ENCODE measurements around the gene LSG1. TPM values are rescaled to one million over a fixed set of nuclear protein-coding genes. Genes with fewer than 3 reads are reported as not detected.

The LSG1 gene
- total and polyA plus RNA-seq, 4 donors, result 8.8 to 31.3 (median 24.9) TPM

DNA sequence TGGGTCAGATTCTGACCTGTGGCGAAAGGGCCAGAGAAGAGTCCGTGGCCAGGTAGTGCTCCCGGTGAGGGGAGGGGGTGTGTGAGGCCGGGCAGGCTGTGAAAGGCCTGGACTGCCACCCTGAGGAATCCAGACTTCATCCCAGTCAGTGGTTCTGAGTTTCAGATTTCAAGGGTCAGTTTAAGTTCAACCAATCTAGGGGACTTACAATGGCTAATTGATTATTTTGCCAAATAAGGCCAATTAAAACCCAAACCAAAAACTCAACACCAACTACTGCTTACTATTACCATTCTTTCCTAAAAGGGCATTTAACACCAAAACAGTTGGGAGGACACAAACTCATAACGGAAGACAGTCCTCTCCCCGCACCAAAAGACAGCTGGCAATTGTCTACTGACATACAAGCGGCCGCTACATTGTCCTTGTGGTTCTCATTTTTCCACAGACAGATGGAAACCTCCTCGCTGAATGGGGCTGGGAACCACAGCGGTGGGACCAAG lies 69.3 kb downstream of the LSG1 start:
- WGBS, 2 donors, result 84 to 86% methylated on average over 10 of the region's 10 CpGs
- Histone ChIP-seq H3K4me3 (ENCODE audit: low read length in 2 of 2) (no peak overlapping the region), H3K36me3 (ENCODE audit: control insufficient read depth in 1 of 2, insufficient read depth in 2 of 2, low read length in 1 of 2) (no peaks in the 10 kb centered on the region), H3K27me3 (ENCODE audit: control insufficient read depth in 1 of 2, insufficient read depth in 2 of 2, low read length in 1 of 2) (no peaks in the 10 kb centered on the region), H3K27ac (ENCODE audit: low read depth in 1 of 2, low read length in 2 of 2) (no peak overlapping the region), H3K4me1 (ENCODE audit: control insufficient read depth in 1 of 2, insufficient read depth in 2 of 2, low read length in 2 of 2) (no peaks in the 10 kb centered on the region), H3K9me3 (ENCODE audit: control insufficient read depth, low read length) (no peaks in the 10 kb centered on the region)
- intact Hi-C loops (cut with DNase I), result no loop called here
- ATAC-seq (ENCODE audit: low FRiP score) (no peak), DNase-seq (no peak)

DNA sequence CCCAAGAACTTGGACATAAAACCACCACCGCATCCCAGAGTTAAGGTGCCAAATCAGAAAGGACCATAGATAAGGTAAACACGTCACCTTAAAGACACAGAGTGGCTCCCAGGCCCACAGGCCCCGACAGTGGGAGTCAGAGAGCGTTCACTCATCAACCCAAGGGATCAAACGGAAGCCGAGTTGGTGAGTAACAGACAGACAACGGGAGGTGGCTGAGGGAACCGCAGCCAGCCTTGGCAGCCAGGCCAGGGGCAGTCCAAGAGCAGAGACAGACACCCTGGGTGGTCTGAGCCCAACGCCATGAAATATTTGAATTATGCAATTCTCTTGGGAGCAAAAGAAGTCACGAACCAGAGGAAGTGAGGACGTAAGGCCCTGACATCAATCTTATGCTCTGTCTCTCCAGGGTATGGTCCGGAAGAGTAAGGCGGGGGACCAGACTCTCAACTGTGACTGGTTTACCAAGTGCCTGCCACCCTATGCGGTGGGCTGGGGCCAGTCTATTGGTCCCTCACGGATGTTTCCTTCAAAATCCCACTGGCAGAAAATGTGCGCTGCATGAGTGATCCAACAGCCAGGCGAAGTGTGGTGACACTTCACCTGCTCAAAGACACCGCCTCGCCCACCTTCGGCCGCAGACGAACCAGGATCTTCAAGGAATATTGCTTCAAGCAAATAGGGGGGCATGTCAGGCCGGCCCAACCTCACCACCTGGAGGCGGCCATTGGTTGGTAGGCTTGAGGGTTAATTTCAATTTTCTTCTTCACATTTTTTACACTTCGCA lies 73.0 kb downstream of the LSG1 start:
- H3K27me3 ChIP-seq (ENCODE audit: control insufficient read depth in 1 of 2, insufficient read depth in 2 of 2, low read length in 1 of 2), result no peaks in the 10 kb centered on the region
- DNase-seq (no peak), ATAC-seq (ENCODE audit: low FRiP score) (no peak)
- 85 to 88% methylated on average over 25 of the region's 25 CpGs for WGBS, 2 donors
- H3K27ac ChIP-seq (ENCODE audit: low read depth in 1 of 2, low read length in 2 of 2), result no peak overlapping the region
- no peak overlapping the region for H3K4me3 ChIP-seq (ENCODE audit: low read length in 2 of 2)
- intact Hi-C loops (cut with DNase I), result no loop called here
- no peaks in the 10 kb centered on the region for H3K9me3 ChIP-seq (ENCODE audit: control insufficient read depth, low read length)
- no peaks in the 10 kb centered on the region for H3K4me1 ChIP-seq (ENCODE audit: control insufficient read depth in 1 of 2, insufficient read depth in 2 of 2, low read length in 2 of 2)
- H3K36me3 ChIP-seq (ENCODE audit: control insufficient read depth in 1 of 2, insufficient read depth in 2 of 2, low read length in 1 of 2), result no peaks in the 10 kb centered on the region

GRCh38 chr3:194596906-194597305 lies 75.1 kb downstream of the LSG1 start:
- 60 to 67% methylated on average over 5 of the region's 5 CpGs for WGBS, 2 donors
- Histone ChIP-seq H3K4me1 (ENCODE audit: control insufficient read depth in 1 of 2, insufficient read depth in 2 of 2, low read length in 2 of 2) (no peaks in the 10 kb centered on the region), H3K27ac (ENCODE audit: low read depth in 1 of 2, low read length in 2 of 2) (no peak overlapping the region), H3K9me3 (ENCODE audit: control insufficient read depth, low read length) (no peaks in the 10 kb centered on the region), H3K36me3 (ENCODE audit: control insufficient read depth in 1 of 2, insufficient read depth in 2 of 2, low read length in 1 of 2) (no peaks in the 10 kb centered on the region), H3K27me3 (ENCODE audit: control insufficient read depth in 1 of 2, insufficient read depth in 2 of 2, low read length in 1 of 2) (no peaks in the 10 kb centered on the region), H3K4me3 (ENCODE audit: low read length in 2 of 2) (no peak overlapping the region)
- intact Hi-C loops (cut with DNase I), result no loop called here
- no peak for ATAC-seq (ENCODE audit: low FRiP score)
- DNase-seq, result no peak

DNA sequence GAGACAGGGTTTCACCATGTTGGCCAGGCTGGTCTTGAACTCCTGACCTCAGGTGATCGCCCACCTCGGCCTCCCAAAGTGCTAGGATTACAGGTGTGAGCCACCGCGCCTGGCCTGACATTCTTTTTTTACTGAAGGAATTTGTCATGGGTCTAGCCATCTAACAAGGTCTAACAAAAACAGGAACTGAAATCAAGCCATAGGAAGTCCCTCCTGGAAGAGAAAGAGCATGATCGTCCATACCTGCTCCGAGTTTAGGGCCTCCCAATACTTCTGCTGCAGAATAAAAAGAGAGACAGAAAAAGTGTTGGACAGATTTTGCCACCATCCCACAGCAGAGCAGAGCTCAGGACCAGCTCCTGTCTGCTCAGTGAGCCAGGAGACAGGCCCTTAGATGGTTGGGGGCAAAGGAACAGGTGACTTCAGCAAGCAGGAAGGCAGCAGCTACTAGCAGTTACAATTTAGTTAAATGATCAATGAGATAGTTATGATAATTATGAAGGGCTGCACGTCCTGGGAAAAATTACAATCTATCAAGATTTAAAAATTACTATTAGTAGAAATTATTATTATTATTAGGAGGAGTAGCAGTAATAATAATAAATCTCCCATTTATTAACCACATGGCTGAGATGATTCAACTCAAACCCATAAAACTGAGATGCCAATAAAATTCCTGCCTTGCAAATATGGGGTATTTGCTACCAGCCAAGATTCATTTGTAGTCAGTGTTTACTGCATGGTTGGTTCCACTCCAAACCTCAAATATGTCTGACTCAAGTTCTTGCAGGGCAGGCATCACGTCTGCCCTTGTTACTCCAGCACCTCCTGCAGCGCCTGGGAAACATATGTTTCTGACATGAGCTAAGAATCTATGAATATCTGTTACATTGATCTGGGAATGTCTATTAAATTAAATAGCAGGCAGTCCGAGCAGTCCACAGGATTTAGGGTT lies 78.9 kb downstream of the LSG1 start:
- Histone ChIP-seq H3K4me3 (ENCODE audit: low read length in 2 of 2) (no peak overlapping the region), H3K27me3 (ENCODE audit: control insufficient read depth in 1 of 2, insufficient read depth in 2 of 2, low read length in 1 of 2) (no peaks in the 10 kb centered on the region), H3K4me1 (ENCODE audit: control insufficient read depth in 1 of 2, insufficient read depth in 2 of 2, low read length in 2 of 2) (no peaks in the 10 kb centered on the region), H3K36me3 (ENCODE audit: control insufficient read depth in 1 of 2, insufficient read depth in 2 of 2, low read length in 1 of 2) (no peaks in the 10 kb centered on the region), H3K27ac (ENCODE audit: low read depth in 1 of 2, low read length in 2 of 2) (peak overlapping the region in 1 of 2 donors; percentile 90), H3K9me3 (ENCODE audit: control insufficient read depth, low read length) (no peaks in the 10 kb centered on the region)
- DNase-seq (peak in 1 of 2 donors; percentile 75), ATAC-seq (ENCODE audit: low FRiP score) (peak; percentile 29)
- 58 to 69% methylated on average over 10 of the region's 10 CpGs for WGBS, 2 donors
- intact Hi-C loops (cut with DNase I), result loop anchor here in 1 of 2 donors (2.0 kb wide), 1 partner anchor 120 kb away; no protein-coding TSS in a partner anchor

Other genes with a start within 250 kb of the LSG1 start
- gene ATP13A3, start 185.2 kb downstream of the LSG1 start, total RNA-seq, result 100 to 1,000 TPM; 127 to 189 TPM
- 10 to 100 TPM; 14.1 to 38.7 TPM for gene ATP13A3, start 185.2 kb downstream of the LSG1 start, polyA plus RNA-seq
- 10 to 100 TPM; 12.1 to 31.5 TPM for gene TMEM44, start 38.8 kb downstream of the LSG1 start, total RNA-seq
- gene TMEM44, start 38.8 kb downstream of the LSG1 start, polyA plus RNA-seq, result 10 to 100 TPM in 1 of 2 donors, 1 to 10 TPM in 1; 7.0 to 10.9 TPM
- gene FAM43A, start 13.7 kb upstream of the LSG1 start, total RNA-seq, result 10 to 100 TPM in 1 of 2 donors, 1 to 10 TPM in 1; 8.4 to 19.4 TPM
- gene FAM43A, start 13.7 kb upstream of the LSG1 start, polyA plus RNA-seq, result 1 to 10 TPM; 1.4 to 1.9 TPM

Data from aorta (tissue), 5 donors.